Measurements from ENCODE around the gene MSN.

DNA sequence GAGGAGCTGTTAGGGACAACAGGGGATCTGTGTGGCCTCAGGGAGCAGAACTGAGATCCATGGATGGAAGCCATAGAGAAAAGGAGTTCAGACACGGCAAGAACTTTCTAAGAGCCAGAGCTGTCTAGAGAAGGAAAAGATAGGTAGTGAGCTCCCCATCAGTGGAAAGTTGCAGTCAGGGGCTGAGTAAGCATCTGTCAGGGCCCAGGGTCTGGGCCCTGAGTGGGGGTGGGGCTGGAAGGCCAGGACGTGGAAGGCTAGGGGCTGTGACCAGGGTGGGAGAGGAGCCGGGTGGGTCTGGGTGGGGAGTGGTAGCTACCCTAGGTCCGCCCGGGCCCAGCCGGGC is 324 bp upstream of the MSN start:
- TF ChIP-seq, protein P1, sequence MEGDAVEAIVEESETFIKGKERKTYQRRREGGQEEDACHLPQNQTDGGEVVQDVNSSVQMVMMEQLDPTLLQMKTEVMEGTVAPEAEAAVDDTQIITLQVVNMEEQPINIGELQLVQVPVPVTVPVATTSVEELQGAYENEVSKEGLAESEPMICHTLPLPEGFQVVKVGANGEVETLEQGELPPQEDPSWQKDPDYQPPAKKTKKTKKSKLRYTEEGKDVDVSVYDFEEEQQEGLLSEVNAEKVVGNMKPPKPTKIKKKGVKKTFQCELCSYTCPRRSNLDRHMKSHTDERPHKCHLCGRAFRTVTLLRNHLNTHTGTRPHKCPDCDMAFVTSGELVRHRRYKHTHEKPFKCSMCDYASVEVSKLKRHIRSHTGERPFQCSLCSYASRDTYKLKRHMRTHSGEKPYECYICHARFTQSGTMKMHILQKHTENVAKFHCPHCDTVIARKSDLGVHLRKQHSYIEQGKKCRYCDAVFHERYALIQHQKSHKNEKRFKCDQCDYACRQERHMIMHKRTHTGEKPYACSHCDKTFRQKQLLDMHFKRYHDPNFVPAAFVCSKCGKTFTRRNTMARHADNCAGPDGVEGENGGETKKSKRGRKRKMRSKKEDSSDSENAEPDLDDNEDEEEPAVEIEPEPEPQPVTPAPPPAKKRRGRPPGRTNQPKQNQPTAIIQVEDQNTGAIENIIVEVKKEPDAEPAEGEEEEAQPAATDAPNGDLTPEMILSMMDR (IDR thresholded peaks at IDR 0.05; ENCODE audit: borderline replicate concordance, extremely low read depth, low read length, poor library complexity, severe bottlenecking) = no peak
- TF ChIP-seq EZH2 (IDR thresholded peaks at IDR 0.05; ENCODE audit: borderline replicate concordance, low read depth, low read length, severe bottlenecking) = no peak

All from DND-41 (cell line).